Endothelial cell (in vitro differentiated cells): Measurements from ENCODE around the gene PRRC2A. TPM values are rescaled to one million over a fixed set of nuclear protein-coding genes. Genes with fewer than 3 reads are reported as not detected.

Experiments
- DNase-seq: peaks from one replicate; pipeline ENCODE4 v3.0.0; 2021; ENCODE audit warnings: low spot score
- H3K27ac Mint-ChIP-seq: one replicate; pipeline ENCODE4 v1.8.0; 2021; ENCODE audit warnings: mixed read lengths, inconsistent platforms; ENCODE audit not compliant: unreplicated experiment
- H3K27me3 Mint-ChIP-seq: one replicate; pipeline ENCODE4 v1.8.0; 2021; ENCODE audit warnings: mild to moderate bottlenecking, moderate library complexity, mixed read lengths, inconsistent platforms; ENCODE audit not compliant: unreplicated experiment
- H3K36me3 Mint-ChIP-seq: one replicate; pipeline ENCODE4 v1.8.0; 2021; ENCODE audit warnings: mild to moderate bottlenecking, low read depth, mixed read lengths, inconsistent platforms; ENCODE audit not compliant: unreplicated experiment
- H3K4me1 Mint-ChIP-seq: one replicate; pipeline ENCODE4 v1.8.0; 2021; ENCODE audit warnings: mild to moderate bottlenecking, mixed read lengths, inconsistent platforms; ENCODE audit not compliant: unreplicated experiment
- H3K4me3 Mint-ChIP-seq: one replicate; pipeline ENCODE4 v1.8.0; 2021; ENCODE audit warnings: mild to moderate bottlenecking, mixed read lengths, inconsistent platforms; ENCODE audit not compliant: unreplicated experiment
- H3K9me3 Mint-ChIP-seq: one replicate; pipeline ENCODE4 v1.8.0; 2021; ENCODE audit warnings: mixed read lengths, inconsistent platforms; ENCODE audit not compliant: unreplicated experiment
- CTCF ChIP-seq: fragments of 200-600 bp; sonication (generic); IDR thresholded peaks from one replicate; pipeline ENCODE4 v1.5.0; 2021; ENCODE audit warnings: antibody characterized with exemption; ENCODE audit not compliant: unreplicated experiment
- total RNA-seq: library from RNA; stranded (reverse); fragmentation: NEBNext Ultra II Directional; extraction: Animal tissue kit (Norgen Biotek cat#: 25700); gene quantifications from one replicate; pipeline ENCODE4 v1.2.1, GENCODE V29; 2021; ENCODE audit not compliant: unreplicated experiment

Gene PRRC2A
- total RNA-seq, 1 donor from 2014 or later = 149 TPM

GRCh38 chr6:31580807-31581433, 39.6 kb upstream of the PRRC2A start:
- Mint-ChIP-seq H3K36me3 (no peaks in the 10 kb centered on the region), H3K4me3 (peak overlapping the region; percentile 96), H3K9me3 (no peaks in the 10 kb centered on the region), H3K27me3 (peaks cover 11% of the 10 kb centered on the region), H3K27ac (no peak overlapping the region), H3K4me1 (peaks cover 15% of the 10 kb centered on the region)
- TF ChIP-seq CTCF = peak; percentile 83
- DNase-seq = peak; percentile 89

DNA sequence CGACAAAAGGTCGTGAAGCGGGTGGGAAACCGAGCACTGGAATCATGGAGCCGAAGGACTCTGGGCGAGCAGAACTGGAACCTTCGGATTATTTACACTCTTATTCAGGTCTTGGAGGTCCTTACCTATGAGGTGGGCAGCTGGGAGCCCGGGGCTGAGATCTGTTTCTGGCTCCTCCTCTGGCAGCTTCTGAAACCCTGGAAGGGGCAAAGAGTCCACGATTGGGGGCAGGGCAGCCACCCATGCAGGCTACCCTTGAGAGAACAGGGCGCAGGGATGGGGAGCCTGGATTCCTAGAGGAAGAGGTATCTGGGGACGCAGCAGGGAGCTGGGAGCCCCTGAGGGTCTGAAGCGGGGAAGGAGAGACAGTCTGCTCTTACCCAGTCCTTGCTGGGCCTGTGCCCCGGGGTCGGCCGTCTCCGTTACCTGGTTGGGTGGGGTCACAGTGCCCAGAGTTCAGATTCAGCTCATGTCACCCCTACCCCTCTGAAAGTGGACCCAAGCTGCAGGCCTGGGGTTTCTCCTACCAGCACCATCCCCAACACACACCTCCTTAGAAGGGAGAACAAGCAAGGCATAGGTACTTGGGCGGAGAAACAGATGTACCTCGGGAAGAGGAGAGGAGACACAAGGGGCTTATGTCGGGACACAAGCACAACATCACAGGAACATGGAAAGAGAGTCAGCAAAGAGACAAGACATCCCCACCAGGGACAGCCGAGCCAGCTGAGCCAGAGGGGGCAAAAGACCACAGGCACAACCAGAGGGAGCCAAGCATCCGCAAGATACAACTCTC, 38.9 kb upstream of the PRRC2A start:
- Mint-ChIP-seq H3K9me3 (no peaks in the 10 kb centered on the region), H3K4me3 (peak overlapping the region; percentile 96), H3K27me3 (peaks cover 9% of the 10 kb centered on the region), H3K4me1 (peaks cover 18% of the 10 kb centered on the region), H3K27ac (no peak overlapping the region), H3K36me3 (no peaks in the 10 kb centered on the region)
- no peak for TF ChIP-seq CTCF
- no peak for DNase-seq

GRCh38 chr6:31582230-31582643, 38.3 kb upstream of the PRRC2A start, which contains the start of gene LTB:
LTB (minus strand) TSS chr6:31582424; CDS start chr6:31582417, 7 bp downstream.
- H3K27ac Mint-ChIP-seq = no peak within 1 kb of the TSS
- peak within 1 kb of the TSS; percentile 96 for H3K4me3 Mint-ChIP-seq
- TF ChIP-seq CTCF = no peak
- peaks cover 7% of the 10 kb centered on the region for H3K27me3 Mint-ChIP-seq
- H3K9me3 Mint-ChIP-seq = no peaks in the 10 kb centered on the region
- no peaks in the 10 kb centered on the region for H3K36me3 Mint-ChIP-seq
- H3K4me1 Mint-ChIP-seq = peaks cover 18% of the 10 kb centered on the region
- DNase-seq = no peak

DNA sequence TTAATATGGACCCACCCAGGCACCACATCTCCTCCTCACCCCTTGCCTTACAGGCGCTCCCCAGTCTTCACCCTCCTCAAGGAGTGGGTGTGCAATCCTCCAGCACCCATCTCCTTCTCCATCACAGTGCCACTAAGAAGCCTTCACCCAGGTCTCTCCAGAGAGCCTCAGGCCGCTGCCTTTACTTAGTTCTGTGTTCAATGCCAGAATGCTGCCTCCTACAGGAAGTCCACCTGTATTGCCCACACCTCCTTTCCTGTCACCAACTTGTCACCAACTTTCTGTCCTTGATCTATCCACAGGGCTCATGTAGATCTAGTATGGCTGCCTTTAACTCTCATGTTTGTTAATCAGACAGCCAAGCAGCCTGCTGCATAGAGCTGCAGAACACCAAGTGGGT, 35.0 kb upstream of the PRRC2A start:
- Mint-ChIP-seq H3K27me3 (peaks cover 5% of the 10 kb centered on the region), H3K9me3 (no peaks in the 10 kb centered on the region), H3K4me1 (peaks cover 16% of the 10 kb centered on the region), H3K27ac (peak overlapping the region; percentile 52), H3K4me3 (no peak overlapping the region), H3K36me3 (no peaks in the 10 kb centered on the region)
- DNase-seq = no peak
- TF ChIP-seq CTCF = peak; percentile 45

GRCh38 chr6:31586008-31586407, 34.5 kb upstream of the PRRC2A start, which contains the start of gene LST1:
LST1 (plus strand) TSS chr6:31586277; CDS start chr6:31587300, 1,023 bp downstream.
- Mint-ChIP-seq H3K27ac (peak within 1 kb of the TSS; percentile 52), H3K4me1 (peaks cover 15% of the 10 kb centered on the region), H3K27me3 (peaks cover 4% of the 10 kb centered on the region), H3K4me3 (no peak within 1 kb of the TSS), H3K36me3 (no peaks in the 10 kb centered on the region), H3K9me3 (no peaks in the 10 kb centered on the region)
- no peak for TF ChIP-seq CTCF
- no peak for DNase-seq
